ENCODE results near the gene TOM1L2.

The TOM1L2 gene

GRCh38 chr17:17796787-17797061 is 175.5 kb downstream of the TOM1L2 start:
- DNase-seq: no peak

GRCh38 chr17:17795946-17796786 is 176.0 kb downstream of the TOM1L2 start:
- no peak for DNase-seq

GRCh38 chr17:17795296-17795695 is 176.9 kb downstream of the TOM1L2 start:
- no peak for DNase-seq

GRCh38 chr17:17794382-17794781 is 177.8 kb downstream of the TOM1L2 start:
- no peak for DNase-seq

All from stimulated activated CD4-positive, alpha-beta T cell treated with anti-CD3 and anti-CD28 coated beads, Interleukin-4, amount 100 ng/mL, for 1 hour (primary cell).